ENCODE results near the gene ARHGAP19. TPM values are rescaled to one million over a fixed set of nuclear protein-coding genes. Genes with fewer than 3 reads are reported as not detected.

The ARHGAP19 gene
- total and polyA plus RNA-seq, 9 of the 15 experiments (the other 6 are each of a cell fraction or from before 2014, with no cell fraction given): 14.8 to 49.5 (median 26.8) TPM

- POLR2A ChIA-PET: interaction anchor here (0.6 kb wide), 1 partner anchor 466 kb away, joined by 4 read pairs; no protein-coding TSS in a partner anchor
- no peak for DNase-seq (ENCODE audit: extremely low read depth in 1 of 4, low spot score in 3 of 4)
- intact Hi-C loops (cut with micrococcal nuclease): no loop called here
- Histone ChIP-seq H3K9ac (ENCODE audit: insufficient read depth in 1 of 2, low read depth in 2 of 2, low read length in 2 of 2) (no peak overlapping the region), H3K4me2 (ENCODE audit: insufficient read depth, low read length) (no peak overlapping the region), H3K9me3 (replicated peaks; ENCODE audit: control insufficient read depth, insufficient read depth, low read depth, low read length) (no peaks in the 10 kb centered on the region), H3K27me3 (ENCODE audit: control insufficient read depth in 2 of 2, insufficient read depth in 2 of 2, low read length in 2 of 2) (peaks cover 16 to 66% of the 10 kb centered on the region in 2 experiments), H3K9me1 (ENCODE audit: control insufficient read depth, insufficient read depth, low read length) (no peaks in the 10 kb centered on the region), H3K4me3 (no peak overlapping the region), H3K36me3 (ENCODE audit: control insufficient read depth, insufficient read depth, low read length) (no peaks in the 10 kb centered on the region), H3K79me2 (ENCODE audit: control insufficient read depth, insufficient read depth, low read length) (no peaks in the 10 kb centered on the region), H3K4me1 (replicated peaks in 1 of 2; ENCODE audit: control insufficient read depth in 2 of 2, insufficient read depth in 2 of 2, low read length in 2 of 2) (peaks cover 0 to 4% of the 10 kb centered on the region in 2 experiments; a peak in 2 of 5 replicates), H3K27ac (ENCODE audit: extremely low read depth, low read depth, low read length) (no peak overlapping the region), H2AFZ (ENCODE audit: low read depth, low read length) (no peak overlapping the region), H4K20me1 (replicated peaks; ENCODE audit: control insufficient read depth, insufficient read depth, low read length) (no peaks in the 10 kb centered on the region)
- ATAC-seq: no peak
- in situ Hi-C loops (cut with MboI): no loop called here
- CTCF ChIA-PET (ENCODE audit: low intra/inter-chr PET ratio): no interaction called here
- TF ChIP-seq RBM25 (IDR thresholded peaks at IDR 0.05; ENCODE audit: low read depth, low read length, severe bottlenecking): peak; percentile 63
- TF ChIP-seq BCOR (IDR thresholded peaks at IDR 0.05): peak; percentile 12; the same call in 1 of the 2 replicates
- no peak for TF ChIP-seq BRD4 (IDR thresholded peaks at IDR 0.05)
- no peak for TF ChIP-seq PHB (CRISPR knock-in tag; IDR thresholded peaks at IDR 0.05)
- TF ChIP-seq YBX1 (IDR thresholded peaks at IDR 0.05): no peak
- no peak for FAIRE-seq
- no TSS peak for BruUV-seq (replicated peaks)
- 0% methylated on average over 5 of the region's 6 CpGs for WGBS (ENCODE audit: insufficient coverage, low coverage, missing lambda C conversion rate)
These were observed 113.1 kb downstream of the ARHGAP19 start for GRCh38 chr10:97179311-97179710.

- Histone ChIP-seq H3K27me3 (ENCODE audit: control insufficient read depth in 2 of 2, insufficient read depth in 2 of 2, low read length in 2 of 2) (peaks cover 16 to 54% of the 10 kb centered on the region in 2 experiments; a peak in 4 of 5 replicates), H2AFZ (ENCODE audit: low read depth, low read length) (no peak overlapping the region), H3K9ac (ENCODE audit: insufficient read depth in 1 of 2, low read depth in 2 of 2, low read length in 2 of 2) (no peak overlapping the region), H3K27ac (ENCODE audit: extremely low read depth, low read depth, low read length) (no peak overlapping the region), H3K79me2 (ENCODE audit: control insufficient read depth, insufficient read depth, low read length) (no peaks in the 10 kb centered on the region), H3K4me3 (no peak overlapping the region), H3K4me1 (replicated peaks in 1 of 2; ENCODE audit: control insufficient read depth in 2 of 2, insufficient read depth in 2 of 2, low read length in 2 of 2) (peaks cover 0 to 4% of the 10 kb centered on the region in 2 experiments; a peak in 2 of 5 replicates), H4K20me1 (replicated peaks; ENCODE audit: control insufficient read depth, insufficient read depth, low read length) (no peaks in the 10 kb centered on the region), H3K4me2 (ENCODE audit: insufficient read depth, low read length) (no peak overlapping the region), H3K9me1 (ENCODE audit: control insufficient read depth, insufficient read depth, low read length) (no peaks in the 10 kb centered on the region), H3K36me3 (ENCODE audit: control insufficient read depth, insufficient read depth, low read length) (no peaks in the 10 kb centered on the region), H3K9me3 (replicated peaks; ENCODE audit: control insufficient read depth, insufficient read depth, low read depth, low read length) (no peaks in the 10 kb centered on the region)
- intact Hi-C loops (cut with micrococcal nuclease) (no loop called here), in situ Hi-C loops (cut with MboI) (no loop called here)
- WGBS (ENCODE audit: insufficient coverage, low coverage, missing lambda C conversion rate): 0% methylated on average over 5 of the region's 5 CpGs
- no peak for FAIRE-seq
- ChIA-PET POLR2A (no interaction called here), CTCF (ENCODE audit: low intra/inter-chr PET ratio) (no interaction called here)
- no peak for ATAC-seq
- DNase-seq (ENCODE audit: extremely low read depth in 1 of 4, low spot score in 3 of 4): no peak
- BruUV-seq (replicated peaks): no TSS peak
- no peak for TF ChIP-seq ZNF280A (IDR thresholded peaks at IDR 0.05; ENCODE audit: low read depth, partially characterized antibody)
- no peak for TF ChIP-seq ZBTB12 (CRISPR knock-in tag; IDR thresholded peaks at IDR 0.05)
- TF ChIP-seq ZKSCAN1 (IDR thresholded peaks at IDR 0.05; ENCODE audit: low read depth, low read length): no peak
- no peak for TF ChIP-seq PREB (CRISPR knock-in tag; IDR thresholded peaks at IDR 0.05)
- TF ChIP-seq ZNF24 (IDR thresholded peaks at IDR 0.05): no peak
- no peak for TF ChIP-seq ZNF311 (CRISPR knock-in tag; IDR thresholded peaks at IDR 0.05)
These were observed 114.4 kb downstream of the ARHGAP19 start for GRCh38 chr10:97178074-97178473.

Data from K562 (cell line).